Measurements from ENCODE around the gene MTUS2. TPM values are rescaled to one million over a fixed set of nuclear protein-coding genes. Genes with fewer than 3 reads are reported as not detected.

MTUS2 gene
- total RNA-seq, 1 donor from 2014 or later: 7.5 TPM

DNA sequence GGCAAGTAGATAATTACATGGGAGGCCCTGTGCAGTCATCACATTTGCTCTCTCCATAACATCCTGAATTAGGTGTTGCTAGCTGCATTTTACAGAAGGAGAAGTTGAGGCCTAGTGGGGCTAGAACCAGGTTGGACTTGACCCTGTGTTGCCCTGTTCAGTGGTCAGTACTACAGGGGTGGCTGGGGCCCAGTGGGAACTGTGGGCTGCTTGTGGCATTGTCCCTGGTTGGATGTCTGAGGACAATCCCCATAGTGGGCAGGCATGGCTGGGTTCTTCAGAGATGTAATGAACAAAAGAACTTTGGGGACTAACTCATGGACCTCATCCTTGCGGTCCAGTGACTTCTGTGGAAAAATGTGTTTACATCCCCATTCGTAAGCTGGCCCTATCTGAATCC is 38.9 kb downstream of the MTUS2 start:
- DNase-seq (ENCODE audit: low spot score): no peak

DNA sequence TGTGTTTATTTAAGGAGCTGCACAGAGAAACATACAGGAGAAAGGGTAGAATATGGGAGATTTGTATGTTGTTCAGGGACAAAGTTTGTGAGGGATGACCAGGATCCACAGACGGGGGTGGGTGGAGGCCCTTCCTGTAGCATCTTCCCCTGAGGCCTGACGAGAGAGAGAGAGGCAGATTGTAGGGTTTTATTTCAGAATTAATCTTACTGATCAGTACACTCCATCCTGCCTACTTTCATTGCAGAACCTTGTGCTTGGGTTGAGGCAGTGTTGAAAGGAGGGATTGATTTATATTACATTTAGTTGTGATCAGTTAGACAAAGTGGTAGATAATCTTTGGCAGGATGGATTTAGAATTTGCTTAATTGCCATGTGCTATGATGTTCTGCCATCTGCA is 39.6 kb downstream of the MTUS2 start:
- no peak for DNase-seq (ENCODE audit: low spot score)

DNA sequence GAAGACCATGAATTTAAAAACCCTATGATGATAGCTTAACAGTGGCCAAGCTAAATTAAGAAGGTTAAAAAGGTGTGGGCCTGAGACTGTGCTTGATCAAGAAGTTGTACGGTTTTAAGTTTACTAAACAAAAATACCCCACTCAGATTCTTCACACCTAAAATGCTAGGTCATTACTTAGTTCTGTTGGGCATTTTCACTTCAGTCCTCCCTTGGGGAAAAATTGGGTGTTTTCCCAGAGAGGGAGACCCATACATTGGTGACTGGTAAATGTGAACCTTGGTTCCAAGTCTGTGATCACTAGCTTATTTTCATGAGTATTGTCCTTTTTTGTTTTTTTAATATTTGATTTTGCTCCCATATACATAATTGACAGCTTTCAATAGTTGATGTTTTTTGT is 44.4 kb downstream of the MTUS2 start:
- no peak for DNase-seq (ENCODE audit: low spot score)

DNA sequence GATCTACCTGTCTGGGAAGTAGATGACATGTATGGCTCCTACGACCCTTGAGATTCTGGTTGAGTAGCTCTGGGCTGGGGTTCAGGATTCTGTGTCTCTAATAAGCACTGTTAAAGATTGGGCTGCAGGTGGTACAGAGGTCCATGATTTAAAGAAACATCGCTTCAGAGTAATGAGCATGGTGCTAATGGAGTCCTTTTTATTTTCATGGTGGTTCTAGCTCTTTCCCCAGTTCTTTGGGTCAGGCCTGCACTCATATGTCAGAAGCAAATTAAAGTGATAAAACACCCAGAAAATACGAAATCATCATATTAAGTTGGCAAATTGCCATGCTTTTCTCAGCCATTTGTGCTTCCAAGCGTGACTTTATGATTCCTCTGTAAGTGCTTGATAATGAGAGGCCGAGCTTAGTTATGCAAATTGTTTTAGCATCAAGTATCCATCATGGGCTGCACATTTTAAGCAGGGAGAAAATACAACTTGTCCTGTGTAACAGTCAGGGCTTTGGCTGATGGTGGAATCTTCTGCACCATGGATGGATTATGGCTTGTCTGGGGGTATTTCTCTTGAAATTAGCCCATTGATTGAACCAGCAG is 45.1 kb downstream of the MTUS2 start:
- no peak for DNase-seq (ENCODE audit: low spot score)

DNA sequence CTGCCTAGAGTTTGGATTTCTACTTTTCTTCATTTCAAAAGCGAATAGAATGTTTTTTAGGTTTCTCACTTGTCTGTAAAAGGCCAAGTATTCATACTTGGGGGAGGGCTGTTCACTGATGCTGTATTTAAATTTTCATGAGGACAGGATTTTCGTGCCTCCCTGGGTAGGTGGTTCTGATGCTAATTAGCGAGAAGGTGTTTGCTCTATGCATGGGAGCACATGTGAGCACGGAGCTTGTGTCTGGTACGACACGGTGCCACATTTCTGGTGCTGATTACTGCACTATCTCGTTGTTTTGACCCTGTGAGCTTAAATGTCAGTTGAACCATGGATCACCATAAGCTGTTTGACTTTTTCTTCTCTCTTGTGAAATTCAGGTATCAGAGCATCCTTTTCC is 45.8 kb downstream of the MTUS2 start:
- no peak for DNase-seq (ENCODE audit: low spot score)

DNA sequence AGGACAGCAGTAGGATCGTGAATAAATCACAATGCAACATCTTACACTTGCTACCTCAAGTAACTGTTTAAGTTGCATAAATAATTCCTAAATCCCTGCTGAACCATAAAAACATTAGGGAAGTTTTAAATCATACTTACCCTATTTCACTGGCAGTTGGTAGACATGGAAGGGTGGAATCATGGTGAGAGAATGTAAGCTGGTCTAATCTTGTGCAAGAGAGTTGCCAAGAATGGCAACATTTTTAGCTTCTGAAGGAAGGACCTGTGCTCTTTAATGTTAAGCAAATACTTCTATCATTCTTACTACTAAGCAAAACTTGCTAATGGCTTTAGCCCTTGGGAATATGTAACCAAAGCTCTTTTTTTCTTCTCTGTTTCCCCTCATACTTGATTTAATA is 46.8 kb downstream of the MTUS2 start:
- peak; percentile 69 for DNase-seq (ENCODE audit: low spot score)

DNA sequence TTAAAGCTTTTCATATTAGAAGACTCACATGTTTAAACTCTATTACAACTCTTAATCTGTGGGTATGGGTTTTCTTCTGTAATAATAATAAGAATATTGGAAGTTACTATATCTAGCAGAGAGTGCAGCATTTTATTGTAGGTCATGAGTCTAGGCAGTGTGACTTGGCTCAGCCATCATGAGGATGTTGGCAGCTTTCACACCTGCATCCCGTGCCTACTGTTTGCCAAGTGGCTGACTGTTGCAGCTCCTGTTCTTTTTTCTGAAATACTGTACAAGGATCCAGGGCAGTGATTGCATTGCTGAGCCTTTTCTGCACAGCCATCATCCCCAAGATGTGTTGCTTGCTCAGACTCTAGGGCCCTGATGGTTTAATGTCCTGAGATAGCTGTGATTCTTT is 47.4 kb downstream of the MTUS2 start:
- DNase-seq (ENCODE audit: low spot score): no peak

DNA sequence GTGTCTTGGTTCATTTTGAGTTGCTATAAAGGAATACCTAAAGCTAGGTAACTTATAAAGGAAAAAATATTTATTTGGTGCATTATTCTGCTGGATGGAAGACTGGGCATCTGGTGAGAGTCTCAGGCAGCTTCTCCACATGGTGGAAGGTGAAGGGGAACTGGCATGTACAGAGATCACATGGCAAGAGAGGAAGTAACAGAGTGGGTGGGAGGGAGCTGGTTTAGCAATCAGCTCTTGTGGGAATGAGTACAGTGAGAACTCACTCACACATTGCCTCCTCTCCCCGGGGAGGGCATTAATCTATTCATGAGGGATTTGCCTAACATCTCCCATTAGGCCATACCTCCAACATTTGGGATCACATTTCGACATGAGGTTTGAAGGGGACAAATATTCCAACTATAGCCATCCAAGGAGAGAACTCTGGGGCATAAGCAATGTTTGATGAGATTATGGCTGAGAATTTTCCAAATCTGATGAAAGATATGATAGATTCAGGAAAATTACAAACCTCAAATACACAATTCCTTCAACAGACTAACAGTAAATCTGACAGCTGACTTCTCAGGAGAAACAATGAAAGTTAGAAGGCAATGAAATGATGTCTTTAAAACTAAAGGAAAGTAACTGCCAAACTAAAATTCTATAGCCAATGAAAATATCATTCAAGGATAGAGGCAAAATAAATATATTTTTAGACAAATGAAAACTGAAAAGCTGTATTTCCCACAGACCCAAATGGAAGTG is 52.5 kb downstream of the MTUS2 start:
- no peak for DNase-seq (ENCODE audit: low spot score)

DNA sequence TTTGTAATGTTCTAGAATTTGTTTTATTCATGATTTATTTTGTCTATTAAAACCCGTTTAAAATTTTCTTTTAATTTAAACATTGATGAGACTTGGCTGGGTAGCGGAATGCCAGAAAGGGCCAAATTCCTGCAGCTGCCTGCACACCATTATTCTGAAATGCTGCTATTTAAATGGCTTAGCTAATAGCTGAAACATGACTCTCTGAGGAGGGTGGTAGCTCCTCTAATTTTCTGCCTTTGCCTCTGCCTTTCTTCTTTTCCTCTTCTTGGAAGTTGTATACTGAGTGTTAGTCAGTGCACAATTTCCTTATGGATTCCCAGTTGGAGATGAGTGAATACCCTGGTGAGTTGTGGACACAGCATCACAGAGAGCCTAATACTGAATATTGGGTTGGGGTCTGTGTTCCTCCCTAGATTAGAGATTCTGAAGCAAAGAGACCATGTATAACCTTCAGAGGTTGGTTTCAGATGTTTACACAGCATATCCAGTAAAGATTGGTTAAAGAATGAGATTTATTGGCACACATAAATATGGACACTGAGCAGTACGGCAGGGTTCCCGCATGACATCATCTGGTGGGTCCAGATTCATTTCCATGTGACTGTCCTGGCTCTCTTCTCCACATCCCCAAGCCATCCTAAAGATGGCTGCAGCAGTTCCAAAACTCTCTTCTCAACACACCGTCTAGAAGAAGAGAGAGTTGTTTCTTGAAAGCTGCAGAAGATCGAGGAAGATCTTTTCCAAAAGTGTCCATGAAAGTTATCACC is 55.9 kb downstream of the MTUS2 start:
- DNase-seq (ENCODE audit: low spot score): no peak

DNA sequence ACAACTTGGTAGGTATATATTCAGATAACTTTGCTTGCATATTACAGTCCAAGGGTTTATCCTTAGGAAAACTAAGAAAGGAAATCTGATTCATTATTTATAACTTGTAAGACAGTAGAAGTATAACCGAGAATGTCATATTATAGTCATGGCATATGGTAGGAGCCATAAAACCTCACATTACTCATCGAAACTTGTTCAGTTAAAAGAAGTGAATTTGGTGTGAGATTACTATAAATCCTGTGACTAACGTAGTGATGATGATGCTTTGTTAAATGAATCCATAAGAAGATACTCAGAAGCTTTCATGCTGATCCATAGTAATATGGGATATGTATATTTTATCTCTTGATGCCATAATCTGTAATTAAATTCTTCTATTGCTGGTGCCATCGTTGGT is 57.3 kb downstream of the MTUS2 start:
- peak; percentile 52 for DNase-seq (ENCODE audit: low spot score)

DNA sequence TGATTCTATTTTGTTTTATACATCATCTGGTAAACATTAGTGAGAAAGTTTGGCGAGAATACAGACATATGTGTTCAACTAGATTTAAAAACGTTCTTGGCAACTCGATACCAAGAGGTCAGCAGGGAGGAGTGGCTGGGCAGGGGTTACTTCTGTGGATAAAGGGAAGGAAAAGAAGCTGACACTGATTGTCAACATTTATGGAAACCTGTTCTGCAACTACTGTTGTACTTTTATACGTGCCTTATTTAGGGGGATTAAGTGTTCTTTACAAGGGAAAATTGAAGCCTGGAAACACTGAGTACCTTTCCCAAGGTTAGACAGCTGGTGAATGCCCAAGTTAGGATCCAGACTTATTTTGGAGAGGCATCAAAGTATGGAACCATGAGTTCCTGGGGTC is 65.0 kb downstream of the MTUS2 start:
- peak; percentile 16 for DNase-seq (ENCODE audit: low spot score)

DNA sequence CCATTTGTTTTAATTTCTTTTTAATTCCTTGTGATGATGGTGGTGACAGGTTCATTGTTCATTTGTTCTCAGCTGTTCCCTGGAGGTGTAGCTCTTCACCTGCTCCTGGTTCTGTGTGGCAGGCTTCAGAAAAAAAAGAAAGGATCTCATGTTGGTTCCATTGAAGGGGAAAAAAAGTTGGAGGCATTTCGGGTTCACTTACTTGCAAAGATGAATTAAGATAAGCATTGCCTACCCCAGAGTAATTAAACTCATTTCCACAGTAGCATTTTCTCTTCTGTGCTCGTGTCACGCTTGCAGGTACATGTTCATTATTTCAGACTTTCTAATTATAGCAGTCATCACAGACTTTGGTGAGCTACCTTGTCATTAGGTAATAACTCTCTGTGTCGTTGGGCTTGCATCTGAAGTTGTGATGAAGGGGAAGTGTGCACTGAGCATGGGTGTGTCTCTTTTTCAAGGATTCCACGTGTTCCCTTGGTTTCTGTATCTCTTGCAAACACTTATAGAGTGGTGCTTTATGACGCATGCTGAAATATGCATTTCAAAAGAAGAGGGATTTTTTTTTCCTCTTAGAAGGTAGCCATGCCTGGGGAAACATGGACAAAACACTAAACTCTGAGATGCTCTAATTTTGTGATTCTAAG is 69.1 kb downstream of the MTUS2 start:
- DNase-seq (ENCODE audit: low spot score): no peak

DNA sequence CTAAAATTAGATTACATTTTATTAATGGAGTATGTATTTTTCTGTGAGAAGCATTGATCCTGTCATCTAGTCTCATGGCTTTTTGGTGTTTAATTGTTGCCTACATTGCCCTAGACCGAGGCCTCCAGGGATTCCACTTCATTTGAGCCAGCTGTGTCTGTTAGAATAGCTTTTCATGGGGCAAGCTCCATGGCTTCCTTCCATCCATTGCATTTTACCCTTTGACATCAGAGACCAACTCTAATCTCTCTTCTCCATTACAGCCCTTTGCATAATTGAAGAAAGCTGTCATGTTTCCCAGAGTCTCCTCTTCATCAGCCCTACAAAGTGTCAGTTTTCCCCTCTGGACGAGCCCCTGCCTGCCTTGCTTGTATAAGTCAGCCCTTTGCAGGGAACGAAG is 70.6 kb downstream of the MTUS2 start:
- no peak for DNase-seq (ENCODE audit: low spot score)

DNA sequence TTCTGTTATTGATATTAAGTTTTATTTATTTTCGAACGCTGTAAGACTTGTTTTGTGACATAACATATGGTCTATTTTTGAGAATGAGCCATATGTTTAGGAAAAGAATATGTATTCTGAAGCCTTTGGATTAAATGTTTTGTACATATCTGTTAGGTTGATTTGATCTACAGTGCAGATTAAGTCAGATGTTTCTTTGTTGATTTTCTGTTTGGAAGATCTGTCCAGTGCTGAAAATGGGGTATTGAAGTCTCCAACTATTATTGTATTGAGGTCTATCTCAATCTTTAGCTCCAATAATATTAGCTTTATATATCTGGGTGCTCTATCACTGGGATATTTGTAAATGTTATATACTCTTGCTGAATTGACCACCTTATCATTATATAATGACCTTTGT is 97.9 kb downstream of the MTUS2 start:
- no peak for DNase-seq (ENCODE audit: low spot score)

DNA sequence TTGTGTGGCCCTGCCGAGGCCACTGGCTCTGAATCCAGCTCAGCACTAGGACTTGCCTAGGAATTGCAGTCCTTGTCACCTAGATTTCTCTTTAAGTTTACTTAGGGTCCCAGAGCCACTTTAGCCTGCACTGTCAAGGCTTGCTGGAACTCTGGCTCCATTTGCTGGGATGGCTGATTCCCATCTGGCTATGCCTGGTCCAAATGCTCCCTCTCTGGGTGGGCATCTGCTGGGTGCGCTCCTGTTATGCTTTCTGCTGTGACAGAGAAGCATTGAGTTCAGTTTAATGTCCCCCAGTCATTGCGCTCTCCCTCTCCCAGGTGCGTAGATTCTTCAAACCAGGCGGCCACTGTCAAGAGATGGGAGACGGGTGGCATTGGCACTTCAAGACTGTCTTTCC is 102.2 kb downstream of the MTUS2 start:
- DNase-seq (ENCODE audit: low spot score): no peak

DNA sequence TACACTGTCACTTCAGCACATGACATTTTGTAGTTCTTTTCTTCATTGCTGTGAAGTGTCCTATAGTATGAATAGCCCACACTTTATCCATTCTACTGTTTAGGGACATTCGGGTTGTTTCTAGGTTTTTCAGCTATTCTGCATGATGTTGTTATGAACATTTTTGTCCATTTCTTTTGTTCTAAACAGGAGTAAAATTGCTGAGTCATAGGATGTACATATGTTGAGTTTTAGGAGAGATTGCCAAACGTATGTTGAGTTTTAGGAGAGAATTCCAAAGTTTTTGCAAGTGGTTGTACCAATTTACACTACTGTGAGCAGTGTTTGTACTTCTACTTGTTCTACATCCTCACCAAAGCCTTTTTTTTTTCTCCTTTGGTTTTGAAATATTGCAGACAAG is 115.0 kb downstream of the MTUS2 start:
- no peak for DNase-seq (ENCODE audit: low spot score)

DNA sequence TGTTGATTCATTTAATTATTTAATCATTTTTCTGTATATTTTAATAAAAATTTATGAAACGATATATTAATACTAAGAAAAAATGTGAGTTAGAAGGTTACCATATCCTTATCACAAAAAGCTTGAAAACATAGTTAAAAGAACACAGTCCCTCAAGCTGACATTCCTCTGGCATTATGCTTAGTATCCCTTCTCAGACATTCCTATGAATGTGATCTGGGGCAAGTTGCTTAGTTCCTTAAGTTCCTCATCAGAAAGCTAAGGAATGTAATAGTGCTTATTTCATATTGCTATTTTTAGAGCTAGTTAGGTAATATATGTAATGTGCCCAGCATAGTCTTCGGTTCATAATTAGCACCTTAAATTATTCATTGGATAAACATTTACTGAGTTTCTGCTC is 122.8 kb downstream of the MTUS2 start:
- DNase-seq (ENCODE audit: low spot score): peak; percentile 76

DNA sequence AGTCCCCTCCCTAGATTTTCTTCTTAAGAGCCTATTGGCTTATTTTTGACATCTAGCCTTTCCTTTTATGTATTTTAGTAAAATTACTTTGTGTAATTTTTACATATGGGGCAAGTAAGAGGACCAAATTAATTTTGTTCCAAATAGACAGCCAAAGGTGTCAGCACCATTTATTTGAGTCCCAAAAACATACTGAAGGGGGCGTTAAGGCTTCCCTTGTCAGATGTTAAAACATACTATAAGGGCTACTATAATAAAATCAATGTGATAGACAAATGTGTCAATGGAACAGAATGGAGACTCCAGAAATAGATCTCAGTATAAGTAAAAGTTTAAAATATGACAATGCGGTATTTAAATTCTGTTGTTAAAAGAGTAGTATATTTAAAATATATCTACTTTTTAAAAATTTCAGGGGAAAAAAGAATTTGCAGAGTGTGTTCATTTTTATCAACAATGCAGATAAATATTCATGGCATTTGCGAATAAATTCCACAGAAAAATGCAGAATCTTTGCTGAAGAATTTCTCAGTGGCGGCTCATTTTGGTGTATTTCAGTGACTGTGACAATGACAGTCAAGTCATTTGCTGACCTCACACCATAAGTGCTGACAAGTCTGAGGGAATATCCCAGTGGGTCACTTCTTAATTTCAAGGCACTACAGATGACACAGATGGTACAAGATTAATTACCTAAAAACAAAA is 133.7 kb downstream of the MTUS2 start:
- no peak for DNase-seq (ENCODE audit: low spot score)

DNA sequence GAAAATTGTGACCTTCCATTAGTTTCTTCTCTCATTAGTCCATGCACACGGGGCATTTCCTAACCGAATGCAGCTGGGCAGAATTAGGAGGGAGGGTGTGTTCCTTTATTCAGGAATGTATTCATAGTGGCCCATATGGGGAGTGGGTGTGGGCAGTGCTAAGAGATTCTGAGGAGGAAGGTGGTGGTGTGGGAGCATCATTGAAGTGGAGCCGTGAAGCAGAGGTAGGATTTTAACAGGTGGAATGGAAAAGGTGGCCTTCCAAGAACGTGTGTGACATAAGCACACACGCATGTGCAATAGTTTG is 134.2 kb downstream of the MTUS2 start:
- no peak for DNase-seq (ENCODE audit: low spot score)

DNA sequence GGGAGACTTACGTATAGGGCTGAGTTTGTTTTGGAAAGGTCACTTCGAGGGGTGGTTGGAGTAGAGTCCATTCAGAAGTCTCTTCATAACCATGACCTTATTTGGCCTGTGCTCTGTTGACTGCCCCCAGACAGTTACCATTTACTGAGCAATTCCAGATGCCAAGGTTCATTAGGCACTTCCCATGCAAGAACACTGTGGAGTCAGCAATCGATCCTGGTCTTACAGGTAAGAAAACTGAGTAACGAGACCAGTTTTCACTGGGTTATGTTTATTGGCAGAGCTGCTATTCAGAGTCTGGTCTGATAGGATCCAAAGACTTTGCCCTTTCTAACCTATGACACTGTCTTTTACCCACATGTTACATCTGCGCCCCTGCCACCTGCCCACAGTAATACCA is 134.7 kb downstream of the MTUS2 start:
- DNase-seq (ENCODE audit: low spot score): no peak

DNA sequence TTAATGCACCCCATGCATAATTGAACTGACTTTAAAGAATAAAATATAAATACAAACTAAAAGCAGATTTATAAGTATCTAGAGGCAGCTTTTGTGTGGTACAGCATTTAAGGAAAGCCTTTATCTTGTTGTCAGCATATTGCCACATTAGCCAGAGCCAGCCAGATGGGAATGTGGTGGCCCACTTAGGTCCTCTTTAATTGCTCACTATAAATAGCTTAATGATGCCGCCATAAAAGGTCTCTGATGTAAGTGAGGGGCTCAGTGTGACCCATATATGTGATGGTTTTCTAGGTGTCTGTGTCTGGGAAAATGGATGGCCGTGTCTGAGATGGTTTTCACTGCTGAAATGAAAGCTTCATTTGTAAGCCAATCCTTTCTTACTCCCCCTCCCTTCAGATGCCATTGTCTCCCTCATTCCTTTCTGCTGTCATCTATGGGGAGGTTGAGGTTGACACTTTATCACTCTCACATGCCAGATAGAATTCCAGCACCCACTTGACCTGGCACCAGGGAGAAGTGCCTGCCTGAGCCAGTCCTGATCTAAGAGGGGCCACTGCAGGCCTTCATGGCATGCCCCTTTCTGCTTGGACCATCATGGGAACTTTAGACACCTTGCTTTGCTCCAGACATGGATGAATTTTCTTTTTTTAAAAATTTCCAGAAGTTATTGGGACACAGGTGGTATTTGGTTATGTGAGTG is 135.3 kb downstream of the MTUS2 start:
- no peak for DNase-seq (ENCODE audit: low spot score)

All from umbilical cord (tissue), 2 donors.